SU-DHL-6 (cell line): Measurements from ENCODE around the gene TCEA3.

ENCODE experiments used
- H2AFZ ChIP-seq: fragments of 200-600 bp; sonication (generic); 2 replicates; pipeline ENCODE4 v1.6.1; 2014; ENCODE audit warnings: low read depth, mild to moderate bottlenecking, moderate library complexity, mixed read lengths, antibody characterized with exemption, low read length; ENCODE audit not compliant: severe bottlenecking
- H3F3A ChIP-seq: fragments of 200-600 bp; shearing (Covaris generic); 2 replicates; pipeline ENCODE4 v1.6.0; 2016; ENCODE audit warnings: antibody characterized with exemption, mild to moderate bottlenecking; ENCODE audit not compliant: insufficient read depth
- H3K27ac ChIP-seq: fragments of 200-600 bp; sonication (generic); 2 replicates; pipeline ENCODE4 v1.5.1; 2016; ENCODE audit warnings: low read depth, mild to moderate bottlenecking, low read length, moderate library complexity, mixed read lengths
- H3K27me3 ChIP-seq: fragments of 200-600 bp; sonication (generic), shearing (Covaris generic); 2 replicates; pipeline ENCODE4 v1.6.0; 2014; ENCODE audit warnings: mild to moderate bottlenecking, low read length
- H3K36me3 ChIP-seq: fragments of 200-600 bp; sonication (generic); 2 replicates; pipeline ENCODE4 v1.6.1; 2014; ENCODE audit warnings: mild to moderate bottlenecking, low read length, mixed read lengths
- H3K4me2 ChIP-seq: fragments of 300-600, 200-600 bp; shearing (Covaris generic), sonication (generic); 2 replicates; pipeline ENCODE4 v1.6.0; 2014; ENCODE audit warnings: low read length, low read depth, mild to moderate bottlenecking; ENCODE audit not compliant: poor library complexity, severe bottlenecking
- H3K4me3 ChIP-seq: fragments of 200-600 bp; sonication (generic); 2 replicates; pipeline ENCODE4 v1.5.1; 2014; ENCODE audit warnings: antibody characterized with exemption, low read length, mild to moderate bottlenecking, mixed read lengths; ENCODE audit not compliant: insufficient read depth, poor library complexity, severe bottlenecking
- H3K79me2 ChIP-seq: fragments of 200-600 bp; sonication (generic); 2 replicates; pipeline ENCODE4 v1.6.1; 2014; ENCODE audit warnings: mild to moderate bottlenecking, low read length, moderate library complexity; ENCODE audit not compliant: insufficient read depth
- H3K9ac ChIP-seq: fragments of 200-600 bp; sonication (generic); 2 replicates; pipeline ENCODE4 v1.7.0; 2014; ENCODE audit warnings: mild to moderate bottlenecking, low read length
- H3K9me2 ChIP-seq: fragments of 200-600 bp; sonication (generic); replicated peaks from 2 replicates; pipeline ENCODE4 v1.6.1; 2014; ENCODE audit warnings: low read length; ENCODE audit not compliant: insufficient read depth
- H3K9me3 ChIP-seq: fragments of 200-600 bp; sonication (generic); 2 replicates; pipeline ENCODE4 v1.6.1; 2014; ENCODE audit warnings: low read length, mixed read lengths; ENCODE audit not compliant: insufficient read depth
- H4K20me1 ChIP-seq: fragments of 200-600 bp; sonication (generic); 2 replicates; pipeline ENCODE4 v1.6.1; 2014; ENCODE audit warnings: low read depth, mild to moderate bottlenecking, antibody characterized with exemption, low read length, moderate library complexity, mixed read lengths
- EZH2phosphoT487 ChIP-seq: fragments of 200-600 bp; sonication (generic), shearing (Covaris generic); conservative IDR thresholded peaks from 2 replicates; pipeline ENCODE4 v1.6.1; 2018; ENCODE audit warnings: mild to moderate bottlenecking, antibody characterized with exemption, low read length, moderate library complexity, mixed read lengths
- TF ChIP-seq, protein P1 (sequence below): fragments of 200-600 bp; sonication (generic); IDR thresholded peaks from one replicate; pipeline ENCODE4 v1.5.1; 2017; ENCODE audit warnings: antibody characterized with exemption, mild to moderate bottlenecking, low read length, moderate library complexity; ENCODE audit not compliant: insufficient read depth, poor library complexity, severe bottlenecking

TCEA3 gene

DNA sequence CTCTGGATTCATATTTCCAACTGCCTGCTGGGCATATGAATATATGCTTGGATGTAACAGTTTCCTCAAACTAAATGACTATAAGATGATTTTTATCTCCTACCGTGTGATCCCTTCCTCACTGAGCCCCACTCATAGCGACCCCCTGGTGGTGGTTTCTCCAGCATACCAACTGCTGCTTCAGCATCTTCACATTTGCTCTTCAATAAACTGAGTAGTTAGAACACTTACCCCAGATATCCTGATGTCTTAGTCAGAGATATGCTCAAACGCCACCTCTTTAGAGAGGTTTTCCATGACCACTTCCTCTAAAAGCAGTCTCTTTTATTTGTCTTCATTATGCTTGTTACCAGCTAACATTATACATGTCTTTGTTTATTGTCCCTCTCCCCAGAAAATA, 70.3 kb downstream of the TCEA3 start:
- H3K36me3 ChIP-seq: no peaks in the 10 kb centered on the region
- H3K9me2 ChIP-seq: no peaks in the 10 kb centered on the region
- no peaks in the 10 kb centered on the region for H4K20me1 ChIP-seq
- no peak overlapping the region for H3K9ac ChIP-seq
- TF ChIP-seq EZH2phosphoT487: no peak
- TF ChIP-seq, protein P1, sequence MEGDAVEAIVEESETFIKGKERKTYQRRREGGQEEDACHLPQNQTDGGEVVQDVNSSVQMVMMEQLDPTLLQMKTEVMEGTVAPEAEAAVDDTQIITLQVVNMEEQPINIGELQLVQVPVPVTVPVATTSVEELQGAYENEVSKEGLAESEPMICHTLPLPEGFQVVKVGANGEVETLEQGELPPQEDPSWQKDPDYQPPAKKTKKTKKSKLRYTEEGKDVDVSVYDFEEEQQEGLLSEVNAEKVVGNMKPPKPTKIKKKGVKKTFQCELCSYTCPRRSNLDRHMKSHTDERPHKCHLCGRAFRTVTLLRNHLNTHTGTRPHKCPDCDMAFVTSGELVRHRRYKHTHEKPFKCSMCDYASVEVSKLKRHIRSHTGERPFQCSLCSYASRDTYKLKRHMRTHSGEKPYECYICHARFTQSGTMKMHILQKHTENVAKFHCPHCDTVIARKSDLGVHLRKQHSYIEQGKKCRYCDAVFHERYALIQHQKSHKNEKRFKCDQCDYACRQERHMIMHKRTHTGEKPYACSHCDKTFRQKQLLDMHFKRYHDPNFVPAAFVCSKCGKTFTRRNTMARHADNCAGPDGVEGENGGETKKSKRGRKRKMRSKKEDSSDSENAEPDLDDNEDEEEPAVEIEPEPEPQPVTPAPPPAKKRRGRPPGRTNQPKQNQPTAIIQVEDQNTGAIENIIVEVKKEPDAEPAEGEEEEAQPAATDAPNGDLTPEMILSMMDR: no peak
- no peak overlapping the region for H3K27ac ChIP-seq
- no peak overlapping the region for H2AFZ ChIP-seq
- H3K79me2 ChIP-seq: no peaks in the 10 kb centered on the region
- no peaks in the 10 kb centered on the region for H3K27me3 ChIP-seq
- no peaks in the 10 kb centered on the region for H3F3A ChIP-seq
- H3K4me2 ChIP-seq: no peak overlapping the region
- no peak overlapping the region for H3K4me3 ChIP-seq
- H3K9me3 ChIP-seq: no peaks in the 10 kb centered on the region

DNA sequence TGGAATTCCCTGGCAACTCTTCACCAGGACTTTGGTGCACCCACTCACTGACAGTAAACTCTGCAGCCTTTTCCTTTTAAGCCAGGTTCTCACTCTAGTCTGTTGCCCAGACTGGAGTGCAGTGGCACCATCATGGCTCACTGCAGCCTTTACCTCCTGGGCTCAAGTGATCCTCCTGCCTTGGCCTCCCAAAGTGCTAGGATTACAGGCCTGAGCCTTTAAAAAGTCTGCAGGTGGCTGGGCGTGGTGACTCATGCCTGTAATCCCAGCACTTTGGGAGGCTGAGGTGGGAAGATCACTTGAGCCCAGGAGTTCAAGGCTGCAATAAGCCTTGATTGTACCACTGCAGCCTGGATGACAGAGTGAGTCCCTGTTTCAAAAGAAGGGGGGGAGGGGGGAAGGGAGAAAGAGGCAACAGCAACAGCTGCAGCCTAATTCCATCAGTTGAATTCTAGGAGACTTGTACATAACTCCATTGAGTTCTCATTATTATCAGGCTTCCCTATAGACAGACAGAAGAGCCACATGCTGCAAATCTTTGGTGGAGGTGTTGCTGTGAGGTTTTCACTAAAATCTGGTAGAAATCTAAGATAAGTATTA, 72.4 kb downstream of the TCEA3 start:
- H3K4me3 ChIP-seq: no peak overlapping the region
- H3K9me2 ChIP-seq: no peaks in the 10 kb centered on the region
- no peaks in the 10 kb centered on the region for H3K9me3 ChIP-seq
- no peak for TF ChIP-seq EZH2phosphoT487
- TF ChIP-seq, protein P1: no peak
- no peak overlapping the region for H3K4me2 ChIP-seq
- no peak overlapping the region for H3K27ac ChIP-seq
- no peaks in the 10 kb centered on the region for H4K20me1 ChIP-seq
- H3K9ac ChIP-seq: no peak overlapping the region
- no peaks in the 10 kb centered on the region for H3K27me3 ChIP-seq
- no peak overlapping the region for H2AFZ ChIP-seq
- no peaks in the 10 kb centered on the region for H3F3A ChIP-seq
- H3K79me2 ChIP-seq: no peaks in the 10 kb centered on the region
- H3K36me3 ChIP-seq: no peaks in the 10 kb centered on the region

DNA sequence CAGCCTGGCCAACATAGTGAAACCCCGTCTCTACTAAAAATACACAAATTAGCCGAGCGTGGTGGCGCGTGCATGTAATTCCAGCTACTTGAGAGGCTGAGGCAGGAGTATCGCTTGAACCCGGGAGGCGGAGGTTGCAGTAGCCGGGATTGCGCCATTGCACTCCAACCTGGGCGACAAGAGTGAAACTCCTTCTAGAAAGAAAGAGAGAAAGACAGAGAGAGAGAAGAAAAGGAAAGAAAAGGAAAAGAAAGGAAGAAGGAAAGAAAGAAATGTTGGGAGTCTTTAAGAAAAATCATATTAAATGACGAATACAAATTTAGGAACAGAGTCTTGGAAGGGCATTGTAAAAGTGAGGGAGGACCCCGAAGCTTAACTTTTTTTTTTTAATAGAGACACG, 78.6 kb downstream of the TCEA3 start:
- H3K4me3 ChIP-seq: no peak overlapping the region
- no peak overlapping the region for H3K4me2 ChIP-seq
- no peaks in the 10 kb centered on the region for H3F3A ChIP-seq
- TF ChIP-seq EZH2phosphoT487: no peak
- TF ChIP-seq, protein P1: no peak
- H3K27me3 ChIP-seq: no peaks in the 10 kb centered on the region
- H4K20me1 ChIP-seq: peaks cover 23% of the 10 kb centered on the region
- H3K36me3 ChIP-seq: peaks cover 6% of the 10 kb centered on the region; the same call in 1 of the 2 replicates
- no peaks in the 10 kb centered on the region for H3K9me3 ChIP-seq
- no peak overlapping the region for H3K27ac ChIP-seq
- peaks cover 32% of the 10 kb centered on the region for H3K79me2 ChIP-seq
- no peak overlapping the region for H3K9ac ChIP-seq
- H2AFZ ChIP-seq: no peak overlapping the region
- no peaks in the 10 kb centered on the region for H3K9me2 ChIP-seq
